ENCODE measurements around the gene TPT1.

Gene TPT1

DNA sequence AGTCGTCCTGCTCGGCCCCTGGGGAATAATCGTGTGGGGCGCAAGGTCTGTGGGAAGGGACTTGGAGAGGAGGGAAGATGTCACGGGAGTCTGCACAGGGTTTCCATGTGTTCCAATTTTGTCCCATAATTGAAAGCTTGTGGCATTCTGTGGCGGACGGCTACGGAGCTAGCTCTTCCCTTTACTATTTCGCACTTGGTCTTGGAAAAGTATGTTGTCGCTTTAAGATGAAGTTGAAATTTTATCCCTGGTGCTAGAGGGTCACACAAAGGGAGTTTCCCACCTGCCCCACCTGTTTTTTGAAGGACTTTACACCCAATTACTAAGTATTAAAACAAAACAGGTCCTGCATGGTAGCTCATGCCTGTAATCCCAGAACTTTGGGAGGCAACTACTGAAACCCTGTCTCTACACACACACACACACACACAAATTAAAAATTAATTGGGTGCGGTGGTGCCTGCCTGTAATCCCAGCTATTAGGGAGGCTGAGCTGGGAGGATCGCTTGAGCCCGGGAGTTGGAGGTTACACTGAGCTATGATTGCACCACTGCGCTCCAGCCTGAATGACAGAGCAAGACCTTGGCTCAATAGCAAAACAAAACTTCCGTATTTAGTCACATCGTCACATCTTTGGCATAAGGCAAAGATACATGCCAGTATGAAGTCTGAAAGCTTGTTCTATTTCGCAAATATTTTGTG is 967 bp upstream of the TPT1 start:
- H3F3A ChIP-seq (ENCODE audit: low read depth), result peaks cover 4% of the 10 kb centered on the region; the same call in 1 of the 2 replicates
- H3K9ac ChIP-seq (ENCODE audit: low read depth, low read length, poor library complexity, severe bottlenecking), result peak overlapping the region; percentile 93
- H3K9me2 ChIP-seq (replicated peaks; ENCODE audit: low read depth, low read length), result no peaks in the 10 kb centered on the region
- peaks cover 38% of the 10 kb centered on the region for H3K4me1 ChIP-seq (ENCODE audit: insufficient read depth, low read length, poor library complexity, severe bottlenecking)
- H3K27me3 ChIP-seq (ENCODE audit: insufficient read depth, low read length, poor library complexity, severe bottlenecking), result peaks cover 12% of the 10 kb centered on the region
- peak overlapping the region; percentile 93 for H3K4me2 ChIP-seq (ENCODE audit: low read depth, low read length, poor library complexity, severe bottlenecking)
- H3K4me3 ChIP-seq (ENCODE audit: low read length, poor library complexity, severe bottlenecking), result peak overlapping the region; percentile 90
- TF ChIP-seq EZH2phosphoT487 (IDR thresholded peaks at IDR 0.05; ENCODE audit: borderline replicate concordance), result no peak
- TF ChIP-seq, protein P1, sequence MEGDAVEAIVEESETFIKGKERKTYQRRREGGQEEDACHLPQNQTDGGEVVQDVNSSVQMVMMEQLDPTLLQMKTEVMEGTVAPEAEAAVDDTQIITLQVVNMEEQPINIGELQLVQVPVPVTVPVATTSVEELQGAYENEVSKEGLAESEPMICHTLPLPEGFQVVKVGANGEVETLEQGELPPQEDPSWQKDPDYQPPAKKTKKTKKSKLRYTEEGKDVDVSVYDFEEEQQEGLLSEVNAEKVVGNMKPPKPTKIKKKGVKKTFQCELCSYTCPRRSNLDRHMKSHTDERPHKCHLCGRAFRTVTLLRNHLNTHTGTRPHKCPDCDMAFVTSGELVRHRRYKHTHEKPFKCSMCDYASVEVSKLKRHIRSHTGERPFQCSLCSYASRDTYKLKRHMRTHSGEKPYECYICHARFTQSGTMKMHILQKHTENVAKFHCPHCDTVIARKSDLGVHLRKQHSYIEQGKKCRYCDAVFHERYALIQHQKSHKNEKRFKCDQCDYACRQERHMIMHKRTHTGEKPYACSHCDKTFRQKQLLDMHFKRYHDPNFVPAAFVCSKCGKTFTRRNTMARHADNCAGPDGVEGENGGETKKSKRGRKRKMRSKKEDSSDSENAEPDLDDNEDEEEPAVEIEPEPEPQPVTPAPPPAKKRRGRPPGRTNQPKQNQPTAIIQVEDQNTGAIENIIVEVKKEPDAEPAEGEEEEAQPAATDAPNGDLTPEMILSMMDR (conservative IDR thresholded peaks at IDR 0.05; ENCODE audit: low read length), result no peak
- H2AFZ ChIP-seq (ENCODE audit: low read length), result peak overlapping the region; percentile 97
- H3K79me2 ChIP-seq (ENCODE audit: insufficient read depth, low read length), result peaks cover 58% of the 10 kb centered on the region
- peaks cover 31% of the 10 kb centered on the region for H3K36me3 ChIP-seq (ENCODE audit: insufficient read depth, low read length)
- no peaks in the 10 kb centered on the region for H3K9me3 ChIP-seq (ENCODE audit: insufficient read depth, low read depth, low read length)
- peaks cover 39% of the 10 kb centered on the region for H4K20me1 ChIP-seq (ENCODE audit: insufficient read depth, low read length, poor library complexity, severe bottlenecking)

DNA sequence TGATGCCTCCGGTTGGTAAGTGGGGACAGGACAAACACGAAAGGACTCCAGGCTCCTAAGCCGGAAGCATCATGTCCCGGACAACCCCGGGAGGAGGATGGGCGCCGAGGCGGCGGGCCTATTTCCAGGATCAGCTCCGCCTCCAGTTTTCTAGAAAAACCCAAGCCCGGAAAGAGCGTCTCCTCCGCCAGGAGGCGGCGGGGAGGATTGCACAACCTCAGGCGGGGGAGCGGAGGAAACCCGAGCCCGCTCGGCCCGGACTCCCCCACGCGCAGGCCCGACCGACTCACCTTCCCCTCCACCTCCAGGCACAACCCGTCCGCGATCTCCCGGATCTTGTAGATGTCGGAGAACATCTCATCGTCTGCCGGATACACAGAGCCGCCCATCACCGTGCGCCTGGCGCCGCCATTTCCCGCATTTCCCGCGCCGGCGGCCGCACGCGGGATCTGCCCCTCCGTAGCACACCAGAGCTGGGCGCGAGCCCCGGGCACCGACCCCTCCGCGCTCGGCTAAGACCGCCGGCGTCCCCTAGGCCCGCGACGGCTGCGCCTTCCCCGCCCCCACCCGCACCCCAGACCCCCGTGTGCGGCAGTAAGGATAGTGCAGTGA is 455 bp downstream of the TPT1 start:
- H4K20me1 ChIP-seq (ENCODE audit: insufficient read depth, low read length, poor library complexity, severe bottlenecking), result peaks cover 54% of the 10 kb centered on the region
- no peaks in the 10 kb centered on the region for H3K9me2 ChIP-seq (replicated peaks; ENCODE audit: low read depth, low read length)
- peaks cover 12% of the 10 kb centered on the region for H3K27me3 ChIP-seq (ENCODE audit: insufficient read depth, low read length, poor library complexity, severe bottlenecking)
- peaks cover 4% of the 10 kb centered on the region; the same call in 1 of the 2 replicates for H3F3A ChIP-seq (ENCODE audit: low read depth)
- TF ChIP-seq EZH2phosphoT487 (IDR thresholded peaks at IDR 0.05; ENCODE audit: borderline replicate concordance), result no peak
- TF ChIP-seq, protein P1 (conservative IDR thresholded peaks at IDR 0.05; ENCODE audit: low read length), result peak; percentile 55
- H2AFZ ChIP-seq (ENCODE audit: low read length), result peak overlapping the region; percentile 75
- H3K4me2 ChIP-seq (ENCODE audit: low read depth, low read length, poor library complexity, severe bottlenecking), result peak overlapping the region; percentile 92
- peaks cover 46% of the 10 kb centered on the region for H3K36me3 ChIP-seq (ENCODE audit: insufficient read depth, low read length)
- peaks cover 52% of the 10 kb centered on the region for H3K4me1 ChIP-seq (ENCODE audit: insufficient read depth, low read length, poor library complexity, severe bottlenecking)
- peaks cover 72% of the 10 kb centered on the region for H3K79me2 ChIP-seq (ENCODE audit: insufficient read depth, low read length)
- H3K9ac ChIP-seq (ENCODE audit: low read depth, low read length, poor library complexity, severe bottlenecking), result peak overlapping the region; percentile 100
- peak overlapping the region; percentile 91 for H3K4me3 ChIP-seq (ENCODE audit: low read length, poor library complexity, severe bottlenecking)
- H3K9me3 ChIP-seq (ENCODE audit: insufficient read depth, low read depth, low read length), result no peaks in the 10 kb centered on the region

DNA sequence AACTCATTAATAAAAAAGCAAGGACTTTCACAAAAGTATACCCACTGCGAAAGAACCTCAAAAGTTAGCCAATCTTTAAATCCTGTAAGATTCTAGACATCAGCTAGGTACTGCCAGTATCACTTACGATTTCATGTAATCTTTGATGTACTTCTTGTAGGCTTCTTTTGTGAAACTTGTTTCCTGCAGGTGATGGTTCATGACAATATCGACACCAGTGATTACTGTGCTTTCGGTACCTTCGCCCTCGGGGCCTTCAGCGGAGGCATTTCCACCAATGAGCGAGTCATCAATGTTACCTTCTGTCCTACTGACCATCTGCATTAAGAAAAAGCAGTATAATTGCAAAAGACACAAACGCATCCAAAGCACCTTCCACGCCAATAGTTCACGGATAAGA is 1.1 kb downstream of the TPT1 start:
- H3K79me2 ChIP-seq (ENCODE audit: insufficient read depth, low read length), result peaks cover 79% of the 10 kb centered on the region

More for the DNA sequence above, 1.1 kb downstream of the TPT1 start:
- H3K4me2 ChIP-seq (ENCODE audit: low read depth, low read length, poor library complexity, severe bottlenecking), result peak overlapping the region; percentile 92
- H3K9me2 ChIP-seq (replicated peaks; ENCODE audit: low read depth, low read length), result no peaks in the 10 kb centered on the region
- peak overlapping the region; percentile 100 for H3K9ac ChIP-seq (ENCODE audit: low read depth, low read length, poor library complexity, severe bottlenecking)
- H3K36me3 ChIP-seq (ENCODE audit: insufficient read depth, low read length), result peaks cover 51% of the 10 kb centered on the region
- no peak overlapping the region for H2AFZ ChIP-seq (ENCODE audit: low read length)
- TF ChIP-seq, protein P1 (conservative IDR thresholded peaks at IDR 0.05; ENCODE audit: low read length), result no peak
- no peak for TF ChIP-seq EZH2phosphoT487 (IDR thresholded peaks at IDR 0.05; ENCODE audit: borderline replicate concordance)
- peaks cover 60% of the 10 kb centered on the region for H4K20me1 ChIP-seq (ENCODE audit: insufficient read depth, low read length, poor library complexity, severe bottlenecking)
- H3K4me1 ChIP-seq (ENCODE audit: insufficient read depth, low read length, poor library complexity, severe bottlenecking), result peaks cover 59% of the 10 kb centered on the region
- no peaks in the 10 kb centered on the region for H3K9me3 ChIP-seq (ENCODE audit: insufficient read depth, low read depth, low read length)
- H3K27me3 ChIP-seq (ENCODE audit: insufficient read depth, low read length, poor library complexity, severe bottlenecking), result peaks cover 12% of the 10 kb centered on the region
- peak overlapping the region; percentile 91 for H3K4me3 ChIP-seq (ENCODE audit: low read length, poor library complexity, severe bottlenecking)
- H3F3A ChIP-seq (ENCODE audit: low read depth), result peaks cover 8% of the 10 kb centered on the region

Measured in Loucy (cell line).